HepG2 (cell line): ENCODE data around the gene SLC9A8. TPM values are rescaled to one million over a fixed set of nuclear protein-coding genes. Genes with fewer than 3 reads are reported as not detected.

ENCODE experiments used
- CENPX ChIP-seq: sonication (generic); formaldehyde crosslinking; IDR thresholded peaks from 2 replicates; pipeline ENCODE4 v1.9.0; 2021; ENCODE audit warnings: mild to moderate bottlenecking, missing genetic modification reagents, moderate library complexity
- FOSL1 ChIP-seq: sonication (generic); formaldehyde crosslinking; IDR thresholded peaks from 2 replicates; pipeline ENCODE4 v1.9.0; 2021; ENCODE audit warnings: missing genetic modification reagents, borderline replicate concordance
- FOXM1 ChIP-seq: sonication (generic); formaldehyde crosslinking; IDR thresholded peaks from 2 replicates; pipeline ENCODE4 v1.5.0; 2020; ENCODE audit warnings: missing genetic modification reagents
- HDAC2 ChIP-seq: sonication (generic); formaldehyde crosslinking; IDR thresholded peaks from 2 replicates; pipeline ENCODE4 v1.4.0; 2020; ENCODE audit warnings: missing genetic modification reagents
- KDM3A ChIP-seq: IDR thresholded peaks from 2 replicates; pipeline ENCODE4 v1.6.1; 2018; ENCODE audit warnings: low read depth, missing compliant biosample characterization
- MEF2D ChIP-seq: sonication (generic); formaldehyde crosslinking; IDR thresholded peaks from 2 replicates; pipeline ENCODE4 v1.5.1; 2020; ENCODE audit warnings: mild to moderate bottlenecking, missing genetic modification reagents
- PAX8 ChIP-seq: sonication (generic); formaldehyde crosslinking; IDR thresholded peaks from 2 replicates; pipeline ENCODE4 v1.8.0; 2022; ENCODE audit warnings: mild to moderate bottlenecking, missing genetic modification reagents, borderline replicate concordance
- PCBP1 ChIP-seq: fragments of 200-400 bp; formaldehyde crosslinking; IDR thresholded peaks from 2 replicates; pipeline ENCODE4 v1.6.1; 2017; ENCODE audit warnings: mild to moderate bottlenecking, low read depth, low read length, borderline replicate concordance
- SRSF4 ChIP-seq: fragments of 200-400 bp; formaldehyde crosslinking; IDR thresholded peaks from one replicate; pipeline ENCODE4 v1.6.1; 2018; ENCODE audit warnings: mild to moderate bottlenecking, low read depth, low read length, moderate library complexity; ENCODE audit not compliant: poor library complexity, severe bottlenecking
- STAT5B ChIP-seq: sonication (generic); formaldehyde crosslinking; IDR thresholded peaks from 2 replicates; pipeline ENCODE4 v1.4.0; 2020; ENCODE audit warnings: missing genetic modification reagents
- ZFP82 ChIP-seq: sonication (generic); formaldehyde crosslinking; IDR thresholded peaks from 2 replicates; pipeline ENCODE4 v1.5.1; 2020; ENCODE audit warnings: mild to moderate bottlenecking, missing genetic modification reagents, borderline replicate concordance
- ZFYVE20 ChIP-seq: sonication (generic); formaldehyde crosslinking; IDR thresholded peaks from 2 replicates; pipeline ENCODE4 v1.8.0; 2023; ENCODE audit warnings: low read depth, mild to moderate bottlenecking, moderate library complexity, missing genetic modification reagents, borderline replicate concordance
- ZNF143 ChIP-seq: sonication (generic); formaldehyde crosslinking; IDR thresholded peaks from 2 replicates; pipeline ENCODE4 v1.4.0; 2020; ENCODE audit warnings: missing genetic modification reagents
- ZNF224 ChIP-seq: sonication (generic); formaldehyde crosslinking; IDR thresholded peaks from 2 replicates; pipeline ENCODE4 v1.5.0; 2020; ENCODE audit warnings: mild to moderate bottlenecking, missing genetic modification reagents
- ZNF510 ChIP-seq: sonication (generic); formaldehyde crosslinking; IDR thresholded peaks from 2 replicates; pipeline ENCODE4 v1.4.0; 2020; ENCODE audit warnings: low read depth, mild to moderate bottlenecking, missing genetic modification reagents
- polyA plus RNA-seq, 8 experiments: library from polyadenylated mRNA; depleted of rRNA in 3 of 8; stranded (reverse) in 7 of 8; unstranded in 1 of 8; fragments of >200 nt; fragmentation: Illumina TruSeq in 4 of 8; extraction: Trizol in 4 of 8; gene quantifications; 2 replicates each; pipeline versions ENCODE4 v1.2.1 to v1.2.3, GENCODE V29; 2011 to 2016; ENCODE audit warnings: low read depth in 4 of 8, missing spikeins in 1 of 8, mixed read lengths in 1 of 8; ENCODE audit not compliant: insufficient read depth in 1 of 8
- total RNA-seq, 5 experiments: library from RNA; depleted of rRNA; stranded (reverse); fragments of >200 nt; fragmentation: Illumina TruSeq; extraction: Trizol; gene quantifications; 2 replicates each; pipeline ENCODE4 v1.2.3, GENCODE V29; 2016; ENCODE audit warnings: low read depth in 1 of 5
- TF ChIP-seq, protein P1 (sequence below): sonication (generic); formaldehyde crosslinking; IDR thresholded peaks from 2 replicates; pipeline ENCODE4 v1.5.1; 2020; ENCODE audit warnings: missing genetic modification reagents, mild to moderate bottlenecking, borderline replicate concordance
- TF ChIP-seq, protein P2 (sequence below): IDR thresholded peaks from 2 replicates; pipeline ENCODE4 v1.6.1; 2016; ENCODE audit warnings: mild to moderate bottlenecking
- TF ChIP-seq, protein P3 (sequence below): sonication (generic); formaldehyde crosslinking; IDR thresholded peaks from 2 replicates; pipeline ENCODE4 v1.5.1; 2020; ENCODE audit warnings: mild to moderate bottlenecking, missing genetic modification reagents, borderline replicate concordance
- TF ChIP-seq, protein P4 (sequence below): sonication (generic); formaldehyde crosslinking; IDR thresholded peaks from 2 replicates; pipeline ENCODE4 v1.4.0; 2020; ENCODE audit warnings: missing genetic modification reagents

Gene SLC9A8
- total and polyA plus RNA-seq, 2 of the 13 experiments (the other 11 are each of a cell fraction or from before 2014, with no cell fraction given) = 4.1 to 7.4 TPM

DNA sequence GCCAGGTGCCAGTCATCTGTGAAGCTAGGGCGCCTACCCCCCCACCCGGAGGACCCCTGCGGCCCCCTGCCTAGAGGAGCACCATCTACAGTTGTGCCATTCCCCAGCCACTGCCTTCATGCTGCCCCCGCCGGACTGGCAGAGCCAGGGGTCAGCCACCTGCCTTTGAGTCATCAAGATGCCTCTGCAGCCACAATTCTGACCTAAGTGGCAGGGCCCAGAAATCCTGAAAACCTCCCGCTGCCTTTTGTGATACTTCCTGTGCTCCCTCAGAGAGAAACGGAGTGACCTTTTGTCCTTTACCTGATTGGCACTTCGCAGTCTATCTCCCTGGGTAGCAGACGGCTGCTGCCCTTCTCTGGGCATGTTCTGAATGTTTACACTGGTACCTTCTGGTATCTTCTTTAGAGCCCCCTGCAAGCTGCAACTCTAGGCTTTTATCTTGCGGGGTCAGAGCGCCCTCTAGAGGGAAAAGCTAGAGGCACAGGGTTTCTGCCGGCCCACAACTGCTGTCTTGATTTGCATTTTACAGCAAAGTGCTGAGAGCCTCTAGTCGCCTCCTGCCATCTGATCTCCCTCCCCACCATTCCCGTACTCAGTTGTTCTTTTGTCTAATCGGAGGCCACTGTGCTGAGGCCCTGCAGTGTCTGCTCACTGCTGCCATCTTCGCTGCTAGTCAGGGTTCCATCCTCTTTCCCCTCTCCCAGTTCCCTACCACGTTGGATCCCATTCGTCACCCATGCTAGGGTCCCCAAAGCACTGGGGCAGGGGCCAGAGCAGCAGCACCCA, 75.8 kb downstream of the SLC9A8 start (continued):
- TF ChIP-seq, protein P1, sequence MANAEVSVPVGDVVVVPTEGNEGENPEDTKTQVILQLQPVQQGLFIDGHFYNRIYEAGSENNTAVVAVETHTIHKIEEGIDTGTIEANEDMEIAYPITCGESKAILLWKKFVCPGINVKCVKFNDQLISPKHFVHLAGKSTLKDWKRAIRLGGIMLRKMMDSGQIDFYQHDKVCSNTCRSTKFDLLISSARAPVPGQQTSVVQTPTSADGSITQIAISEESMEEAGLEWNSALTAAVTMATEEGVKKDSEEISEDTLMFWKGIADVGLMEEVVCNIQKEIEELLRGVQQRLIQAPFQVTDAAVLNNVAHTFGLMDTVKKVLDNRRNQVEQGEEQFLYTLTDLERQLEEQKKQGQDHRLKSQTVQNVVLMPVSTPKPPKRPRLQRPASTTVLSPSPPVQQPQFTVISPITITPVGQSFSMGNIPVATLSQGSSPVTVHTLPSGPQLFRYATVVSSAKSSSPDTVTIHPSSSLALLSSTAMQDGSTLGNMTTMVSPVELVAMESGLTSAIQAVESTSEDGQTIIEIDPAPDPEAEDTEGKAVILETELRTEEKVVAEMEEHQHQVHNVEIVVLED (CRISPR knock-in tag) = no peak
- TF ChIP-seq, protein P2, sequence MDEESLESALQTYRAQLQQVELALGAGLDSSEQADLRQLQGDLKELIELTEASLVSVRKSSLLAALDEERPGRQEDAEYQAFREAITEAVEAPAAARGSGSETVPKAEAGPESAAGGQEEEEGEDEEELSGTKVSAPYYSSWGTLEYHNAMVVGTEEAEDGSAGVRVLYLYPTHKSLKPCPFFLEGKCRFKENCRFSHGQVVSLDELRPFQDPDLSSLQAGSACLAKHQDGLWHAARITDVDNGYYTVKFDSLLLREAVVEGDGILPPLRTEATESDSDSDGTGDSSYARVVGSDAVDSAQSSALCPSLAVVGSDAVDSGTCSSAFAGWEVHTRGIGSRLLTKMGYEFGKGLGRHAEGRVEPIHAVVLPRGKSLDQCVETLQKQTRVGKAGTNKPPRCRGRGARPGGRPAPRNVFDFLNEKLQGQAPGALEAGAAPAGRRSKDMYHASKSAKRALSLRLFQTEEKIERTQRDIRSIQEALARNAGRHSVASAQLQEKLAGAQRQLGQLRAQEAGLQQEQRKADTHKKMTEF (CRISPR knock-in tag) = 0 out of 2 replicates have a peak, but pooled peaks have one; percentile 50
- TF ChIP-seq FOXM1 (CRISPR knock-in tag) (no peak), SRSF4 (no peak), PAX8 (CRISPR knock-in tag) (no peak), ZNF143 (0 out of 2 replicates have a peak, but pooled peaks have one; percentile 18), KDM3A (CRISPR knock-in tag) (no peak; the same call in 1 of the 2 replicates), PCBP1 (no peak), ZFYVE20 (CRISPR knock-in tag) (no peak), ZFP82 (no peak), HDAC2 (CRISPR knock-in tag) (no peak), STAT5B (CRISPR knock-in tag) (no peak), MEF2D (no peak), ZNF224 (CRISPR knock-in tag) (peak; percentile 47; the same call in 1 of the 2 replicates), ZNF510 (CRISPR knock-in tag) (no peak), FOSL1 (CRISPR knock-in tag) (no peak), CENPX (CRISPR knock-in tag) (no peak)
- TF ChIP-seq, protein P3, sequence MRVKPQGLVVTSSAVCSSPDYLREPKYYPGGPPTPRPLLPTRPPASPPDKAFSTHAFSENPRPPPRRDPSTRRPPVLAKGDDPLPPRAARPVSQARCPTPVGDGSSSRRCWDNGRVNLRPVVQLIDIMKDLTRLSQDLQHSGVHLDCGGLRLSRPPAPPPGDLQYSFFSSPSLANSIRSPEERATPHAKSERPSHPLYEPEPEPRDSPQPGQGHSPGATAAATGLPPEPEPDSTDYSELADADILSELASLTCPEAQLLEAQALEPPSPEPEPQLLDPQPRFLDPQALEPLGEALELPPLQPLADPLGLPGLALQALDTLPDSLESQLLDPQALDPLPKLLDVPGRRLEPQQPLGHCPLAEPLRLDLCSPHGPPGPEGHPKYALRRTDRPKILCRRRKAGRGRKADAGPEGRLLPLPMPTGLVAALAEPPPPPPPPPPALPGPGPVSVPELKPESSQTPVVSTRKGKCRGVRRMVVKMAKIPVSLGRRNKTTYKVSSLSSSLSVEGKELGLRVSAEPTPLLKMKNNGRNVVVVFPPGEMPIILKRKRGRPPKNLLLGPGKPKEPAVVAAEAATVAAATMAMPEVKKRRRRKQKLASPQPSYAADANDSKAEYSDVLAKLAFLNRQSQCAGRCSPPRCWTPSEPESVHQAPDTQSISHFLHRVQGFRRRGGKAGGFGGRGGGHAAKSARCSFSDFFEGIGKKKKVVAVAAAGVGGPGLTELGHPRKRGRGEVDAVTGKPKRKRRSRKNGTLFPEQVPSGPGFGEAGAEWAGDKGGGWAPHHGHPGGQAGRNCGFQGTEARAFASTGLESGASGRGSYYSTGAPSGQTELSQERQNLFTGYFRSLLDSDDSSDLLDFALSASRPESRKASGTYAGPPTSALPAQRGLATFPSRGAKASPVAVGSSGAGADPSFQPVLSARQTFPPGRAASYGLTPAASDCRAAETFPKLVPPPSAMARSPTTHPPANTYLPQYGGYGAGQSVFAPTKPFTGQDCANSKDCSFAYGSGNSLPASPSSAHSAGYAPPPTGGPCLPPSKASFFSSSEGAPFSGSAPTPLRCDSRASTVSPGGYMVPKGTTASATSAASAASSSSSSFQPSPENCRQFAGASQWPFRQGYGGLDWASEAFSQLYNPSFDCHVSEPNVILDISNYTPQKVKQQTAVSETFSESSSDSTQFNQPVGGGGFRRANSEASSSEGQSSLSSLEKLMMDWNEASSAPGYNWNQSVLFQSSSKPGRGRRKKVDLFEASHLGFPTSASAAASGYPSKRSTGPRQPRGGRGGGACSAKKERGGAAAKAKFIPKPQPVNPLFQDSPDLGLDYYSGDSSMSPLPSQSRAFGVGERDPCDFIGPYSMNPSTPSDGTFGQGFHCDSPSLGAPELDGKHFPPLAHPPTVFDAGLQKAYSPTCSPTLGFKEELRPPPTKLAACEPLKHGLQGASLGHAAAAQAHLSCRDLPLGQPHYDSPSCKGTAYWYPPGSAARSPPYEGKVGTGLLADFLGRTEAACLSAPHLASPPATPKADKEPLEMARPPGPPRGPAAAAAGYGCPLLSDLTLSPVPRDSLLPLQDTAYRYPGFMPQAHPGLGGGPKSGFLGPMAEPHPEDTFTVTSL = 0 out of 2 replicates have a peak, but pooled peaks have one; percentile 16
- TF ChIP-seq, protein P4, sequence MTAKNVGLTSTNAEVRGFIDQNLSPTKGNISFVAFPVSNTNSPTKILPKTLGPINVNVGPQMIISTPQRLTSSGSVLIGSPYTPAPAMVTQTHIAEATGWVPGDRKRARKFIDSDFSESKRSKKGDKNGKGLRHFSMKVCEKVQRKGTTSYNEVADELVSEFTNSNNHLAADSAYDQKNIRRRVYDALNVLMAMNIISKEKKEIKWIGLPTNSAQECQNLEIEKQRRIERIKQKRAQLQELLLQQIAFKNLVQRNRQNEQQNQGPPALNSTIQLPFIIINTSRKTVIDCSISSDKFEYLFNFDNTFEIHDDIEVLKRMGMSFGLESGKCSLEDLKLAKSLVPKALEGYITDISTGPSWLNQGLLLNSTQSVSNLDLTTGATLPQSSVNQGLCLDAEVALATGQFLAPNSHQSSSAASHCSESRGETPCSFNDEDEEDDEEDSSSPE (CRISPR knock-in tag) = no peak
